Esophagus squamous epithelium (tissue), 4 donors: ENCODE data around the gene KRT86.

Source experiments
- POLR2A ChIP-seq, 4 donors: fragments of 450-650 bp; IDR thresholded peaks; one replicate each; pipeline ENCODE4 v1.6.1; 2017; ENCODE audit warnings: antibody characterized with exemption in 4 of 4, mild to moderate bottlenecking in 4 of 4, moderate library complexity in 3 of 4
- TF ChIP-seq, protein P1 (sequence below), 6 experiments: fragments of 450-650 bp in 4 of 6; fragments of 200-600 bp in 2 of 6; sonication (generic) in 2 of 6; IDR thresholded peaks; one replicate each; pipeline ENCODE4 v1.5.1; 2016 to 2019; ENCODE audit warnings: antibody characterized with exemption in 6 of 6, mild to moderate bottlenecking in 4 of 6, moderate library complexity in 4 of 6

- TF ChIP-seq, protein P1, sequence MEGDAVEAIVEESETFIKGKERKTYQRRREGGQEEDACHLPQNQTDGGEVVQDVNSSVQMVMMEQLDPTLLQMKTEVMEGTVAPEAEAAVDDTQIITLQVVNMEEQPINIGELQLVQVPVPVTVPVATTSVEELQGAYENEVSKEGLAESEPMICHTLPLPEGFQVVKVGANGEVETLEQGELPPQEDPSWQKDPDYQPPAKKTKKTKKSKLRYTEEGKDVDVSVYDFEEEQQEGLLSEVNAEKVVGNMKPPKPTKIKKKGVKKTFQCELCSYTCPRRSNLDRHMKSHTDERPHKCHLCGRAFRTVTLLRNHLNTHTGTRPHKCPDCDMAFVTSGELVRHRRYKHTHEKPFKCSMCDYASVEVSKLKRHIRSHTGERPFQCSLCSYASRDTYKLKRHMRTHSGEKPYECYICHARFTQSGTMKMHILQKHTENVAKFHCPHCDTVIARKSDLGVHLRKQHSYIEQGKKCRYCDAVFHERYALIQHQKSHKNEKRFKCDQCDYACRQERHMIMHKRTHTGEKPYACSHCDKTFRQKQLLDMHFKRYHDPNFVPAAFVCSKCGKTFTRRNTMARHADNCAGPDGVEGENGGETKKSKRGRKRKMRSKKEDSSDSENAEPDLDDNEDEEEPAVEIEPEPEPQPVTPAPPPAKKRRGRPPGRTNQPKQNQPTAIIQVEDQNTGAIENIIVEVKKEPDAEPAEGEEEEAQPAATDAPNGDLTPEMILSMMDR (IDR thresholded peaks at IDR 0.05) = no peak
- no peak for TF ChIP-seq POLR2A (IDR thresholded peaks at IDR 0.05)
Observed at GRCh38 chr12:52356031-52356761, 81.8 kb downstream of the KRT86 start.
